Stimulated activated CD8-positive, alpha-beta memory T cell treated with anti-CD3 and anti-CD28 coated beads, Interleukin-7, amount 100 ng/mL, for 24 hours (primary cell): ENCODE measurements around the gene VTCN1.
A peak's percentile ranks its signal among the peaks of the same experiment; 100 is the strongest.
"Not testable (repeated sequence)": the region's sequence is repeated elsewhere in the genome, so short reads cannot be mapped to it uniquely, and the experiment has no call there.

Experiments used
- DNase-seq: peaks from one replicate; pipeline ENCODE4 v3.0.0-alpha.2; 2020; ENCODE audit warnings: low read depth

Gene VTCN1

DNA sequence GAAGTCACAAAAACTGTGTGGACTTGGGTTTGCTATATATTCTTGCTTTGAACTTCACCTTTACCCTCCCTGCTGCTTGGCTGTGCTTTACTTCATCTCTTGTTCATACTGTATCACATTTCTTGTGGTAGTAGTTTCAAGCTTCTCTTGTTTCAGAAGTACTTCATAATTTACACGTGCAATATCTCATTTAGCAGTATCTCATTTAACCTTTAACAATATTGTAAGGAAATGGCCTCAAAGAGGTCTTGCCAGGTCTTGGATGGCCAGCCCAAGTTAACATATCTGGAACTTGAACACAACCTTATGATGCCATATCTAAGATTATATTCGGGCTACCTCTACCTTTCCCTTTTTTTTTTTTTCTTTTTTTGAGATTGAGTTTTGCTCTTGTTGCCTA is 87.5 kb downstream of the VTCN1 start:
- no peak for DNase-seq

DNA sequence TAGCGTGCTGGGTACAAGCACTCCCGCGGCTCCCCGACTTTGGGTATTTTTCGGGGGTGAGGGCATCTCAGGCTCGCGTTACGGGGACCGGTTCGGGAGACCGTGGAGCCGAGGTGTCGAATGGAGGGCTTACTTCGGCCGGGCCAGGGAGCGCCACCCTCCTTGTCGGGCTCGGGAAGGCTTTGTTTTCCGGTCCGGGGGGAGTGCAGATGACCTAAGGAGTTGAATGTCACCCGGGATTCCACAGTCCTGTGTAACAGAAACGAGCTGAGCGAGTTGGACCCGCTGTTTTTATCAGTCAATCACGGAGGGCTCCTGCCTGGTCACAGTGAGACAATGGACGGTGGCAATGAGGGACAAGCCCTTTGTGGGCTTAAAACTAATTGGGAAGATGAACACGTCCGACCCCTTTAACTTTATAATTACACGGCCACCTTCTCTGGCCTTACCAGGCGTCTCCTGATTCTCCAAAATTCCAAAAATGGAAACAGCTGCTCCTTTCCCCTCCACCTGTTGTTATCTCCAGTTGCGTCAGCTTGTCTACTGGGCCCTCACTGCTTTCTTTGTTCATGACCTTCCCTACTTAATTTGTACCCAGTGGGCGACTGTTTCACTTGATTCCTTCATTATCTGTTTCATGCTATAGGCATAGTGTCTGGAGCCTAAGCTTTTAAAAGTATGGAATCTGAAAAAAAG is 88.2 kb downstream of the VTCN1 start:
- DNase-seq: no peak

DNA sequence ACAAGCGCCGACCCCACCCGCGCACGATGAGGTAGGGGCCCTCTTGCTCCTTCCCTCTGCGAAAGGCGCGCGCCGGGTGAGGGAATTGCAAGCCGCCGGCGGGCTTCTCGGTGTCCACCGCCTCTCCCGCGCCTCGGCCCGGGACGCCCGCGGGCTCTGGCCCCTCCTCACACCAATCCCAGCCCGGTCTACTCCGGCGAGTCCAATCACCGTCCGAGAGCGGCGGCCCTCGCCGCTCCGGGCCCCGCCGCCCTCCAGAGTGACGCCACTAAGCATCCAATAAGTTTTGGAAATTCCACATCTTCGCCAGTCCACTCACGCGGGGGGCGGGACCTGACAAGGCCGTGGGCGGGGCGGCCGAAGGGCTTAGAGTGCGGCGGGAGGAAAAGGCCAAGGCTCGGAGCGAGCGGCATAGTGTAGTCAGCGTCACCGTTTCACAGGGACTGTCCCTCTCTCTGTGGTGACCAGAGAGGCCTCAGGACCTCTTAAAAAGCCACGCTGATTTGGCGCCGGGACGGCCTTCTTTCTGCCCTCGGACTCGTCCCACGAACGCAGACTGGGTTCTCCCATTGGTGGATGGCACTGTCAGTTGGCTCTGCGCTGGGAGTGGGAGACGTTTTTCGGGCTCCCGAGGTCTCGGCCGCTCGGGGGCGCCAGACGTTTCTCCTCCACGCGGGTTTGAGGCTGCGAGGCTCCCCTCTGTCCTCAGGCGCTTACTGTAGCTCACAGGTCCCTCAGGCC is 89.0 kb downstream of the VTCN1 start, which contains the start of gene TRIM45:
Gene TRIM45, minus strand, starts transcription at position 161 of the 741 bp plus-strand sequence. CDS start 548 bp downstream, outside the sequence.
- DNase-seq: peak; percentile 61

DNA sequence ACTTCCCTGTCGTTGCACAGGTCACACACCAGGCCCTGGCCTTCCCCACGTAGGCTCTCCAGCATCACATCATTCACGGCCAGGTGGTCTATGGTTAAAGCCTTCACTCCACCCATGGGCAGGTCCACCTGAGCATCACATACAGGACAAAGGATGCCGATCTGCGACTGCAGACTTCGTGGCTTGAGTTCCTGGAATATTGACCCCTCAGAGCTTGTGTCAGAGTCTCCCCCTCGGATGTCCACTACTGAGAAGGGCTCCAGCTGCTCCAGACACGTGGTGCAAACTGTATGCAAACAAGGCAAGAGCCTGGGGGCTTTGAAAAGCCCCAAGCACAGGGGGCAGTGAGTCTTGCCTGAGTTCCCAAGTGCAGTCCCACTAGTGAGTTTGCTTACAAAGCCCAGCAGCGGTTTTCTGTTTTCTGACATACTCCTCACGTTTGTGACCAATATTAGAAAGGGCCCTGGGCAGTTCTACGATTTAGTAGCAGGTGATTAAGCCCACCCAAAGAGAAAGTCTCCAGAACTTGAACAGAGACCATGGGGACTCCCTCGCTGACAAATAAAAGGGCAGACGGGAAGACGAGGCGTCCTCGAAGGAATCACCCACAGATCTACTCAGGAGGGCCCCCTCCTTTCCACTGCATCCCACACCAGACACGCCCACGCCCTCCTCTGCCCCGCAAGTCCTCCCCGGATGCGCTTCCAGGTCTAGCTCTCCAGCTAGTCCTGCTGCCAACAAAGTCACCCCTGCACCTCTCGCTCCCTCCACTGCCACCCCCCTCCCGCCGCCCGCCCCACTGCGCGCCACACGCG is 89.7 kb downstream of the VTCN1 start:
- DNase-seq: no peak

DNA sequence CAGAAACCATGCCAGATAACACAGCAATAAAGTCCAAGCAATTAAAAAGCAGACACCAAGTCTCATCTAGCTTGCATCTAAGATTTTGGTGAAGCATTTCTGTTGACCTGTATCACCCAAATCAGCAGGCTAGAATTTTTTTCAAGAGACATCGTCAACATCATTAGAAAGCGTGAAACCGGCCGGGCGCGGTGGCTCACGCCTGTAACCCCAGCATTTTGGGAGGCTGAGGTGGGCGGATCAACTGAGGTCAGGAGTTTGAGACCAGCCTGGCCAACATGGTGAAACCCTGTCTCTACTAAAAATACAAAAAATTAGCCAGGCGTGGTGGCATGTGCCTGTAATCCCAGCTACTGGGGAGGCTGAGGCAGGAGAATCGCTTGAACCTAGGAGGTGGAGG is 91.6 kb downstream of the VTCN1 start:
- DNase-seq: not testable (repeated sequence)

DNA sequence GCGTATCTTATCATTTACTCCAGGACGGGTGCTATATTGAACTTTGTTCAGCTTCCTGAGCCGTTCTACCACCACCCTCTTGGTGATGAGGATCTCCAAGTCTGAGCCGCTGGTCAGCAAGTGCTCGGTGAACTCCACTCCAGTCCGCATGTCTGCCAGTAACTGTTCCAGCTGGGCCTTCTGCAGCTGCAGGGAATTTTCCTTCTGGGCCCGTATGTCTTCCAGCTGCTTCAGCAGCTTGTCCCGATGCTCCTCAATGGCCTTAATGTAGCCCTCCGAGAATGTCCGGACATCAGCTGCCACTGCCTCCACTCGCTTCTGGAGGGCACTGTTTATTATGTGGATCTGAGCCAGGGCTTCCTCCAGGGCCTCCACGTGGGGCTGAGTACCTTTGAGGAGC is 92.6 kb downstream of the VTCN1 start:
- DNase-seq: no peak

DNA sequence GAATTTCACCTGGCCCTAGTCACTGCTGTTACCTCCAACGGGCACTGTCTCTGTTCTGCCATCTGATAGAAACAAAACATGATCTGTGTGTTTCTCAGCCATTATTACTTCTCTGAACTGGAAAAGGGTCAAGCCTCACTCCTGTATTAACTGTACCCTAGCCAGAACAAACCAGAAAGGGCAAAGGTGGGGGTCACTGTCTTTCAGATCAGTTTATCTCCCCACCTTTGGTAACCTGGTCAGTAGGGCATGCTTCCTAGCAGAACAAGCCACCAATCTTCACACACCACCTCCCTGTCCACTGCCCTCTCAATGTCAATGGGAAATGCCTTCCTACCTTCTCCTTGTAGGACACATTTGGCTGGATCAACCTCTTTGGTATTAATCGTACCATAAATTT is 93.0 kb downstream of the VTCN1 start:
- DNase-seq: no peak

DNA sequence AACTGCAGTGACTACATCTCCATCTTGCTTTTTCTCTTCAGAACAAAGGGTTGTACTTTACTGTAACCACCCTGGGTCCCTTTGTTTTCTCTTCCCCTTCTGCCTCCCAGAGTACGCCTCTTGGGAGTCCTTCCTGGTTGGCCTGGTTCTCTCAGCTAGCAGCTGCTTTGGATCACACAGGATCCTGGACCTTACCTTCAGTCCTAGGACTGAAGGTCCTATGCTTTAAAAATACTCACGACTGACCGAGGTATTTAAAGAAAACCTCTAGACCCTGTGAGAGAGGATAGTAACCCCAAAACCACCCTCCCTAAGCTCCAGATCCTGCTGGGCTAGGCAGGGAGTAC is 94.0 kb downstream of the VTCN1 start:
- DNase-seq: no peak

DNA sequence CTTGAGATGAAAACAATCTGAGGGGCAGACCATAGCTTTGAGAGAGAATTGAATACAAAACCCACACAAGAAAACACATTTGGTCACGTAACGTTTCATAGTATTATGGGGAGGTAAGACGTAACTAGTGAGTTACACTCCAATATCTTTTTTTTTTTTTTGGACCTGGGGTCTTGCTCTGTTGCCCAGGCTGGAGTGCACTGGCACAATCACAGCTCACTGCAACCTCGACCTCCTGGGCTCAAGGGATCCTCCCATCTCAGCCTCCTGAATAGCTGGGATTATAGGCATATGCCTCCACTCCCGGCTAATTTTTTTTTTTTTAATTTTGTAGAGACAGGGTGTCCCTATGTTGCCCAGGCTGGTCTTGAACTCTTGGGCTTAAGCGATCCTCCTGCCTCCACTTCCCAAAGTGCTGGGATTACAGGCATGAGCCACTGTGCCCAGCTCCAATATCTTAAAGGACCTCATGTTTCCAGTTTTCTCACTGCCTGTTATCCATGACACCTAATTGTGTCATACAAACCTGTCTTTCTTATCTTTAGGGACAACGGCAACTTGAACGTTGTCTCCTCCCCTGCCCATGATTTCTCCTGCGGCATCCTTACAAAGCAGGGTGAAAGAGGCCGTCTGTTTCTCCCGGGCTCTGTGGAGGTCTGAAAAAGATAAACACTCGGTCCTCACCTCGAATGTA is 94.5 kb downstream of the VTCN1 start:
- no peak for DNase-seq

DNA sequence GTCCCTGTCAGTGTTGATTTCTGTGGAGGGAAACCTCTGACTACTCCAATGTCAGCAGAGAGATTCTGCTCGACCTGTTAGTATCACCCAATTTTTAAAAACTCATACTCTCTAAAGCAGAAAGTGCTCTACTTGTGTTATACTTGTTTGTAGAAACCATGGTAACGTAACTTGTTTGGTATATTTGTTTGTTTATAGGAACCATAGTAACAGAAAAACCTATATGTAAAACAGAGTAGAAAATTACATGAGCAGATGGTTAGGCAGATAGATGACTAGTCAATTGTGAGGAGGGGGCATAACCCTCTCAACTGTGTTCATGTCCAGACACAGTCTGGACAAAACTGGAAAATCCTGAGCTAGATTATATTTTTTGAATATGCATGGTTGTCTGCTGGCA is 95.8 kb downstream of the VTCN1 start:
- no peak for DNase-seq

DNA sequence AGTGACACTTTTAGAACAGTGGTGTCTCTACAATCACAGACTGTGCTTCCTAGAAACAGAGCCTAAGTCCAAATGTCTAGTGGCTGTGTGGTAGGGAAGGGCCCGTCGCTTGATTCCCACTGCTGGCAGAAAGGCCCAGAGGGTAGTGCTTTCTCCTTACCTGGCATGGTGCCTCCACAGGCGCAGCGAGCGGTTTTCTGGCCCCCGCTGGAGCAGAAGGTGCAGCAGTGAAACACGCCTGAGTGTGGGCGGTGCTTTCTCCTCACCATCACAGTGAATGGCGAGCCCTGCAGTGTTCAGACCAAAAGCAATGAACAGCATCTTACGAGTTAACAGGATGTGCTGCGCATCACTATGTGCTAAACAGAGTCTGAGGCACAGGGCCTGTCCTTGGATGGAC is 97.5 kb downstream of the VTCN1 start:
- no peak for DNase-seq

DNA sequence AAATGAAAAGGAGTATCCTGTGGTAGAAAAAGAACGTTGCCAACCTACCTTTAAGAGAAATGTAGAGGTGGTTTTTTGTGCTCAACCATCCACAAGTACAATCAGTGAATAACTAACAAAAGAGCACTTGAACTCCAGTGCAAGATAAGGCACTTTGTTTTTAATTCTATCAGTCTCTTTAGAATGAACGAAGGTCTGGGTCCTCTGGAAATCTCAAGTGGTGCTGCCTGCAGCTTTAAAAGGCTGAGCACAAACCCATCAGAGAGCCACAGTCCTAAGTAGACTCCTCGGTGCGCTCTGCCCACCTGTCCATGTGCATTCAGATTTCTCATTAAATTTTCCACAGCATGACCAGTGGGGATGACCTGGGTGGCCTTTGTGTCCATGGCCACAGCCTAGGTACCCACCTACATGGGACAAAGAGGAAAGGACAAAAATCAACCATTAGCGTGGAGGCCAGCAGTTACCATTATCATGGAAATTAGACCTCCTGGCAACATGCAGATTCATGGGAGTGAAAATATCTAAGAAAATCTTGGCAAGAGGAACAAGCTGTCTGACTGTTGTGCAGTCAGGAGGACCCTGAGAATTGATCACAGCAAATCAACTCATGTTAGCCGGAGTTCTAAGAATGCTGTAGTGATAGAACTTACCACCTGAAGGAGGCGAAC is 98.5 kb downstream of the VTCN1 start:
- no peak for DNase-seq

DNA sequence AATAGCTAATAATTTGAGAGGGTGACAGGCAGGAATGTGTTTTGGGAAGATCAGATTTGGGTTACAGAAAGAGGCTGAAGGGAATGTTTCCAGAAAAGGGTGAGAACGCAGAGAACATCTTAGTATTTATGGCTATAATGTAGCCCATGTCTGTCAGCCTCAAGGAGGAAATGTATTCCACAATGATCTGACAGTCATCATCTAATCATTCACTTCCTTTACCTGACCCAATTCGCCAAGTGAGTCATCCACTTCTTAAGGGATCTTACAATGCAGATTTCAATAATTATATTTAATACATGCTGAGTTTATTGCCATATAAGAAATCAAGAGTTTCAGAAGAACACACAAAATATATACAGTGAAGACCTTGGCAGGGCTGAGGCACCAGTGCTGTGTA is 100.0 kb downstream of the VTCN1 start:
- DNase-seq: no peak

DNA sequence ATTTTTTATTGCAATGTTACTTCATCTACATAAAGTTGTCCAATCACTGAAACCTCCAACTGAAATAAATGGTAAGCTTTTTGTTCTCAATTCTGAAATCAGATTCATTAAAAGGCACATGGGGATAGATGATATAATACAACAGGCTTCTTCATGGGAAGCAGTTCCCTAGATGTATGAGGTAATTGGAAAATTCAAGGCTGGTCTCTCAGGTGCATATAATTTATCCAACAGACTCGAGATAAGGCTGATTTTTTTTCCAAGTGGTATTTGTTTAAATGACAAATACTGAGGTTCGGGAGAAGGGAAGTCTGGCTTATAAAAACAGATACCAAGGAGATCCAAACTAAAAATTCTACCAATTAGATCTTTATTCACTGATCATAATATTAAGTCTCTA is 103.4 kb downstream of the VTCN1 start:
- no peak for DNase-seq

DNA sequence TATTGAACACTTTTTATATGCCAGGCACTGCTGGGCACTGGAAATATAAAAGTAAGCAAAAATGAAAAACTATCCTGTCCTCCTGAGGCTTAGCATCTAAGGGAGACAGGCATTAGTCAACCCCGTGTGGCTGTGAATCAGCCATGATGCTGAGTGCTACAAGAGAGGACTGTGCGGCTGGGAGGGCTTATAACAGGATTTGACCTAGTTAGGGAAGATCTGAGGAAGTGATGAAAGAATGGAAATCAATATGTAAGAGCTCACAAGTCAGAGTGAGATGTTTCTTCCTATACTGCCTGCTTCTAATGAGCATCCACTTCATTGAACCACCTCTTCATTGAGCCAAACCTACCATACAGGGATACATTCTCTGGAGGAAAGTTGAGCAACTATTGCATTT is 104.2 kb downstream of the VTCN1 start:
- DNase-seq: no peak

DNA sequence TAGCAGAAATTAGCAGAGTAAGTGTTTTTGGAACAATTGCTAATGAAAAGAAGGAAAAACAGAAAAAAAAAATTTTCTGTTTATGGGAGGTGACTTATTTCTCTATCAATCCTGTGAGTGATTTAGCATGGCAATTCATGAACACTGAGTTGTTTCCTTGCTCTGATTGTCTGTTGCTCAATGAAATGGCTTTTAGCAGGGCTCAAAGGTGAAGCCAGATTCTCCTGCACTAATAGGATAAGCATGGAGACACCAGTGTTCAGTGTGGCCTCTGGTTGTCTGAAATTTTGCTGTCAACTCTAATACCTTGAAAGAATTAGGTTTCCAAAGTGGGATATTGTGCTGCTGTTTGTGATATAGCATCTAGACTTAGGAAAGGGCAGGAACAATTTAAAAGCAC is 105.0 kb downstream of the VTCN1 start:
- no peak for DNase-seq

DNA sequence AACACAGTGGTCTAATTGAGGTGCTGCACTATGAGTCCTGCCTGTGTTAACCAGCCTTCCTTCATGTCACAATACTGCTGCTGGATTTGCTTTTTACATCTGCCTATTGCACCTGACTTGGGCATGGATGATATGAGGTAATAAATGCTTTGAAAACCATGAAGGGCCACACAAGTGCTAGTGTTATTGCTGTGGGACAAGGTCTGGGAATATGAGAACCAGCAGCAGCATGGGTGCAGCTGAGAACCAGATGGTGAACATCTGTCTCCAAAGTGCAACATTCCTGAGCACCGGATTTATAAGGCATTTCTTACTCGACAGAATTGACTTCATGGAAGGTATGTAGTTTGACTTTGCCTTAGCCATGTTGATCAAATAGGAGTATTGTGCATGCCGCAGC is 105.7 kb downstream of the VTCN1 start:
- no peak for DNase-seq

DNA sequence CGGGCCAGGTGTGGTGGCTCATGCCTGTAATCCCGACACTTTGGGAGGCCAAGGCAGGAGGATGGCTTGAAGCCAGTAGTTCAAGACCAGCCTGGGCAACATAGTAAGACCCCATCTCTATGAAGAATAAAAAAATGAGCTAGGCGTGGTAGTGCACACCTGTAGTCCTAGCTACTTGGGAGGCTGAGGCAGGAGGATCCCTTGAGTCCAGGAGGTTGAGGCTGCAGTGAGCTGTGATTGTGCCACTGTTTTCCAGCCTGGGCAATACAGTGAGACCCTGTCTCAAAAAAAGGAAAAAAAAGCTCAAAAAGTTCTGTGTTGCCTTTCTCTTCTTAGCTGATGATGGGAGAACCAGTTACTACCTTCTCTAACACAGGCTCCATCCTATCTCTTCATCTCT is 108.9 kb downstream of the VTCN1 start:
- DNase-seq: not testable (repeated sequence)

DNA sequence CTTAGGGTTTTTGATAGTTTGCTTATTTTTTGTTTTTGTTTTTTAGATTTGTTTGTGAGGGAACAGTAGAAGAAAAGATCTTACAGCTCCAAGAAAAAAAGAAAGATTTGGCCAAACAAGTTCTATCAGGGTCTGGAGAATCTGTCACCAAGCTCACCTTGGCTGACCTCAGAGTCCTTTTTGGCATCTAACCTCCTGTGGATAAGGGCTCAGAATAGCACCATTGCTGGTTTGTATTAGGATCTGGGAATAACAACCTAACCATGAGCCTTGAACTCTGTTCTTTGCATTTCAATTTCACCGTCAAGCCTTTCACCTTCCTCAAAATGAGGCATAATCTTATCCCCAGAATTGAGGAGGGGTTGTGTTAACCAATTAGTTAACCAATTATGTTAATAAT is 109.4 kb downstream of the VTCN1 start:
- DNase-seq: no peak

DNA sequence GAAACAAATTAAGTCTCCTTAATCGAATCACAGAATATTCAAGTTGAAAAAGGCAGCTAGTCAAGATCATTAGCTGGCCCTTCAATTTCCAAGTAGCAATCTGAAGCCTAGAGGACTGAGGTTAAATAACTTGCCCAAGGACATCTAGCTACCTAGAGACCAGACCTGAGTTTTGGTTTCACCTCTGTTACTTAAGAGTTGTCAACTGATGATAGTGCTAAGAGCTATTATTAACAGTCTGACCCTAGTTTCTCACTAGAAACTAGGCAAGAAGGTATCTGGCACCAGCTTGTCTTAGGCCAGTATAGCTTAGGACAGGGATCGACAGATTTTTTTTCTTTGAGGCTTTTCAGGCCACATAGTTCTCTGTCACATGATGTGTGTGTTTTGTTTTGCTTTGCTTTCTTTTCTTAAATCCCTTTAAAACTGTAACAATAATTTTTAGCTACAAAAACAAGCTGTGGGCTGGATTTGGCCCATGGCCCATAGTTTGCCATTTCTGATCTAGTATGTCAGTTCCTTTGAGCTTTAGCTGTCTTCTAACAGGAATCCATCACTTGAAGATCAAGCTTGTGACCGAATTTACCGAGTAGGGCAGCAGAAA is 112.3 kb downstream of the VTCN1 start:
- no peak for DNase-seq

DNA sequence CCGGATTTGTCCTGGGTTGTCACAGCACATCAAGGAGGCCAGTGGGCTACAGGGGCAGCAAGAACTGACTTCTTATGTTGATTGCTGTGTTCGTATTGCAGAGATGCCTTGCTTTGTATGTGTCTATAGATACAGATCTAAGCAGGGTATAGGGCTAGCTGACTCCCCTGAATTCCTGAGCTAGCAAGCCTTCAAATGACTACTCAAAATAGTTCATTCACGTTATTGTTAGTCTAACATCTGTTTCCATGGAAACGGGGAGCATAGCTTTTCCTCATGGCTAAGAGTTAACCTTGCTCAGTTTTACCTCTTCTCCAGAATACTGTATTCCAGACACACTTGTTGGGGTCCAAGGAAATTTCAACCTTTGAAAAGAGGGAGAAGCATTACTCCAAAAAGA is 113.3 kb downstream of the VTCN1 start:
- no peak for DNase-seq
